ENCODE results near the gene FUOM. TPM values are rescaled to one million over a fixed set of nuclear protein-coding genes. Genes with fewer than 3 reads are reported as not detected.

The FUOM gene
- total and polyA plus RNA-seq, 2 donors (not counting 3 experiments of a cell fraction or from before 2014, with no cell fraction given), result 17.4 to 33.9 TPM

- DNase-seq (ENCODE audit: low read depth, low spot score), result no peak
- Histone ChIP-seq H3K27me3 (ENCODE audit: control insufficient read depth in 2 of 2, insufficient read depth in 2 of 2, low read length in 2 of 2) (no peaks in the 10 kb centered on the region), H3K27ac (ENCODE audit: insufficient read depth, low read depth, low read length) (no peak overlapping the region), H3K36me3 (ENCODE audit: control insufficient read depth in 2 of 2, extremely low read depth in 1 of 2, insufficient read depth in 2 of 2, low read length in 2 of 2) (peaks cover 3 to 5% of the 10 kb centered on the region in 2 experiments), H3K4me1 (ENCODE audit: control insufficient read depth, extremely low read depth, insufficient read depth, low read length) (peaks cover 7% of the 10 kb centered on the region), H4K20me1 (replicated peaks; ENCODE audit: control insufficient read depth, extremely low read depth, insufficient read depth, low read length) (no peaks in the 10 kb centered on the region), H3K9me3 (replicated peaks; ENCODE audit: control insufficient read depth, insufficient read depth, low read length) (no peaks in the 10 kb centered on the region), H3K79me2 (ENCODE audit: control insufficient read depth, insufficient read depth, low read length) (peaks cover 26% of the 10 kb centered on the region), H3K9ac (replicated peaks; ENCODE audit: extremely low read depth, insufficient read depth, low read length) (no peak overlapping the region), H3K9me1 (replicated peaks; ENCODE audit: control insufficient read depth, extremely low read depth, insufficient read depth, low read length) (no peaks in the 10 kb centered on the region), H2AFZ (ENCODE audit: low read depth, low read length) (no peak overlapping the region), H3K4me2 (ENCODE audit: insufficient read depth, low read length) (no peak overlapping the region), H3K4me3 (replicated peaks in 1 of 3; ENCODE audit: insufficient read depth in 1 of 3, low read depth in 1 of 3, low read length in 3 of 3) (no peak overlapping the region)
- ChIA-PET POLR2A (no interaction called here), CTCF (interaction anchor here (1.3 kb wide), 1 partner anchor 19 kb away, joined by 4 read pairs; no protein-coding TSS in a partner anchor)
- dilution Hi-C loops (cut with MboI; ENCODE audit: extremely low pct_ligation_motif_present, low sequenced_read_pairs), result no loop called here
- intact Hi-C loops (cut with micrococcal nuclease), result no loop called here
- TF ChIP-seq, protein P1, sequence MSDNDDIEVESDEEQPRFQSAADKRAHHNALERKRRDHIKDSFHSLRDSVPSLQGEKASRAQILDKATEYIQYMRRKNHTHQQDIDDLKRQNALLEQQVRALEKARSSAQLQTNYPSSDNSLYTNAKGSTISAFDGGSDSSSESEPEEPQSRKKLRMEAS (IDR thresholded peaks at IDR 0.05; ENCODE audit: insufficient read depth, insufficient read length), result no peak
- no peak for TF ChIP-seq POLR2A (IDR thresholded peaks at IDR 0.05; ENCODE audit: low read depth, low read length)
- no peak for TF ChIP-seq FOS (IDR thresholded peaks at IDR 0.05; ENCODE audit: borderline replicate concordance, insufficient read depth, low read length)
- TF ChIP-seq POLR2AphosphoS5 (IDR thresholded peaks at IDR 0.05; ENCODE audit: insufficient read depth, low read depth, low read length), result no peak
- no peak for TF ChIP-seq CTCF (IDR thresholded peaks at IDR 0.05; ENCODE audit: extremely low read depth in 1 of 2, insufficient read depth in 1 of 2, low read depth in 1 of 2, low read length in 2 of 2)
- TF ChIP-seq MYC (IDR thresholded peaks at IDR 0.05; ENCODE audit: low read depth, low read length), result no peak
- no peak for TF ChIP-seq GATA2 (IDR thresholded peaks at IDR 0.05; ENCODE audit: insufficient read depth, insufficient read length, low read depth, low read length)
- no peak for TF ChIP-seq JUN (IDR thresholded peaks at IDR 0.05; ENCODE audit: borderline replicate concordance, insufficient read depth, insufficient read length, low read depth)
- no peak for TF ChIP-seq EZH2 (IDR thresholded peaks at IDR 0.05; ENCODE audit: borderline replicate concordance, low read depth, low read length, severe bottlenecking)
- BruUV-seq (replicated peaks), result no TSS peak
- no peak for FAIRE-seq
Measured at GRCh38 chr10:133310399-133310755, 47.4 kb downstream of the FUOM start.

Measured in endothelial cell of umbilical vein (primary cell).